Hematopoietic multipotent progenitor cell treated with erythropoietin and hydrocortisone succinate and interleukin-3 and kit ligand, for 8 days (in vitro differentiated cells): ENCODE measurements around the gene NFAM1.

Experiments used
- DNase-seq: peaks from one replicate; pipeline ENCODE4 v3.0.0-alpha.2; 2015

NFAM1 gene

GRCh38 chr22:42439821-42440674, 7.8 kb upstream of the NFAM1 start:
- no peak for DNase-seq

- DNase-seq = no peak
Measured at GRCh38 chr22:42439021-42439567, 6.9 kb upstream of the NFAM1 start.

- no peak for DNase-seq
Measured at GRCh38 chr22:42438293-42438650, 6.1 kb upstream of the NFAM1 start.

GRCh38 chr22:42437488-42438292, 5.5 kb upstream of the NFAM1 start:
- DNase-seq = peak; percentile 63

- no peak for DNase-seq
Measured at GRCh38 chr22:42436404-42436803, 4.2 kb upstream of the NFAM1 start.

- no peak for DNase-seq
Measured at GRCh38 chr22:42434748-42435425, 2.7 kb upstream of the NFAM1 start.

- no peak for DNase-seq
Measured at GRCh38 chr22:42433754-42434682, 1.8 kb upstream of the NFAM1 start.

- no peak for DNase-seq
Measured at GRCh38 chr22:42432818-42433217, 615 bp upstream of the NFAM1 start.

- no peak for DNase-seq
Measured at GRCh38 chr22:42431401-42432019, 693 bp downstream of the NFAM1 start.

- no peak for DNase-seq
Measured at GRCh38 chr22:42430528-42431125, 1.6 kb downstream of the NFAM1 start.

- DNase-seq = no peak
Measured at GRCh38 chr22:42428760-42429159, 3.4 kb downstream of the NFAM1 start.

GRCh38 chr22:42428025-42428424, 4.2 kb downstream of the NFAM1 start:
- no peak for DNase-seq

- no peak for DNase-seq
Measured at GRCh38 chr22:42427167-42427566, 5.0 kb downstream of the NFAM1 start.

- DNase-seq = no peak
Measured at GRCh38 chr22:42425989-42426355, 6.2 kb downstream of the NFAM1 start.

- no peak for DNase-seq
Measured at GRCh38 chr22:42425337-42425988, 6.7 kb downstream of the NFAM1 start.

- no peak for DNase-seq
Measured at GRCh38 chr22:42419243-42419881, 12.8 kb downstream of the NFAM1 start.

GRCh38 chr22:42418811-42419242, 13.4 kb downstream of the NFAM1 start:
- DNase-seq = no peak

- DNase-seq = no peak
Measured at GRCh38 chr22:42417645-42418305, 14.4 kb downstream of the NFAM1 start.

- no peak for DNase-seq
Measured at GRCh38 chr22:42416671-42417230, 15.5 kb downstream of the NFAM1 start.
